ENCODE results near the gene FSTL5.

FSTL5 gene

GRCh38 chr4:161522031-161522430 lies 641.8 kb downstream of the FSTL5 start:
- TF ChIP-seq ESRRG (CRISPR knock-in tag; IDR thresholded peaks at IDR 0.05) (no peak), CREB5 (CRISPR knock-in tag; IDR thresholded peaks at IDR 0.05; ENCODE audit: low read depth) (no peak), PPARA (CRISPR knock-in tag; IDR thresholded peaks at IDR 0.05; ENCODE audit: borderline replicate concordance) (no peak), POU6F1 (CRISPR knock-in tag; IDR thresholded peaks at IDR 0.05; ENCODE audit: borderline replicate concordance, low read depth) (no peak), GLIS3 (CRISPR knock-in tag; IDR thresholded peaks at IDR 0.05) (no peak), ZNF565 (CRISPR knock-in tag; conservative IDR thresholded peaks at IDR 0.05; ENCODE audit: low read depth) (no peak), ISL1 (CRISPR knock-in tag; IDR thresholded peaks at IDR 0.05) (no peak), ARNTL (CRISPR knock-in tag; IDR thresholded peaks at IDR 0.05; ENCODE audit: borderline replicate concordance, low read depth) (no peak), ZC3H10 (CRISPR knock-in tag; IDR thresholded peaks at IDR 0.05) (no peak)
- TF ChIP-seq, protein P1, sequence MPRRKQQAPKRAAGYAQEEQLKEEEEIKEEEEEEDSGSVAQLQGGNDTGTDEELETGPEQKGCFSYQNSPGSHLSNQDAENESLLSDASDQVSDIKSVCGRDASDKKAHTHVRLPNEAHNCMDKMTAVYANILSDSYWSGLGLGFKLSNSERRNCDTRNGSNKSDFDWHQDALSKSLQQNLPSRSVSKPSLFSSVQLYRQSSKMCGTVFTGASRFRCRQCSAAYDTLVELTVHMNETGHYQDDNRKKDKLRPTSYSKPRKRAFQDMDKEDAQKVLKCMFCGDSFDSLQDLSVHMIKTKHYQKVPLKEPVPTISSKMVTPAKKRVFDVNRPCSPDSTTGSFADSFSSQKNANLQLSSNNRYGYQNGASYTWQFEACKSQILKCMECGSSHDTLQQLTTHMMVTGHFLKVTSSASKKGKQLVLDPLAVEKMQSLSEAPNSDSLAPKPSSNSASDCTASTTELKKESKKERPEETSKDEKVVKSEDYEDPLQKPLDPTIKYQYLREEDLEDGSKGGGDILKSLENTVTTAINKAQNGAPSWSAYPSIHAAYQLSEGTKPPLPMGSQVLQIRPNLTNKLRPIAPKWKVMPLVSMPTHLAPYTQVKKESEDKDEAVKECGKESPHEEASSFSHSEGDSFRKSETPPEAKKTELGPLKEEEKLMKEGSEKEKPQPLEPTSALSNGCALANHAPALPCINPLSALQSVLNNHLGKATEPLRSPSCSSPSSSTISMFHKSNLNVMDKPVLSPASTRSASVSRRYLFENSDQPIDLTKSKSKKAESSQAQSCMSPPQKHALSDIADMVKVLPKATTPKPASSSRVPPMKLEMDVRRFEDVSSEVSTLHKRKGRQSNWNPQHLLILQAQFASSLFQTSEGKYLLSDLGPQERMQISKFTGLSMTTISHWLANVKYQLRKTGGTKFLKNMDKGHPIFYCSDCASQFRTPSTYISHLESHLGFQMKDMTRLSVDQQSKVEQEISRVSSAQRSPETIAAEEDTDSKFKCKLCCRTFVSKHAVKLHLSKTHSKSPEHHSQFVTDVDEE (CRISPR knock-in tag; IDR thresholded peaks at IDR 0.05), result no peak
- TF ChIP-seq, protein P2, sequence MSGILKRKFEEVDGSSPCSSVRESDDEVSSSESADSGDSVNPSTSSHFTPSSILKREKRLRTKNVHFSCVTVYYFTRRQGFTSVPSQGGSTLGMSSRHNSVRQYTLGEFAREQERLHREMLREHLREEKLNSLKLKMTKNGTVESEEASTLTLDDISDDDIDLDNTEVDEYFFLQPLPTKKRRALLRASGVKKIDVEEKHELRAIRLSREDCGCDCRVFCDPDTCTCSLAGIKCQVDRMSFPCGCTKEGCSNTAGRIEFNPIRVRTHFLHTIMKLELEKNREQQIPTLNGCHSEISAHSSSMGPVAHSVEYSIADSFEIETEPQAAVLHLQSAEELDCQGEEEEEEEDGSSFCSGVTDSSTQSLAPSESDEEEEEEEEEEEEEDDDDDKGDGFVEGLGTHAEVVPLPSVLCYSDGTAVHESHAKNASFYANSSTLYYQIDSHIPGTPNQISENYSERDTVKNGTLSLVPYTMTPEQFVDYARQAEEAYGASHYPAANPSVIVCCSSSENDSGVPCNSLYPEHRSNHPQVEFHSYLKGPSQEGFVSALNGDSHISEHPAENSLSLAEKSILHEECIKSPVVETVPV (CRISPR knock-in tag; IDR thresholded peaks at IDR 0.05), result no peak
- no peak for ATAC-seq

DNA sequence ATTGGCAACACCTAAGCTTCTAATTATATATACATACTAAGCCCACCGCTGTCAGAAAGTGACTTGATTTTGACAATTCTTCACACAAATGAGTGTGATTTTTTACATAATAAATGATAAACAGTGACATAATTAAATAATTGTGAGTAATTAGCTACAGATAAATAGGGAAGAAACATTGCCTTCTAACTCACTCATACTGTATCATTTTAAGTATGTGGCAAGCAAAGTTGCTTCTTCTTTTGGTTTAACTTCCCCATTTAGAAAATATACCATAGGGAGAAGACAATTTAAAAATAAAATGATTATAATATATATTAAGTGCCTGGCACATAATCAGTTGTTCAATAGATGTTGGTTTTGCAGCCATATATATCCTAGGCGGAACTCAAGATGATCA lies 644.2 kb downstream of the FSTL5 start:
- TF ChIP-seq PATZ1 (CRISPR knock-in tag; IDR thresholded peaks at IDR 0.05; ENCODE audit: borderline replicate concordance), result no peak
- no peak for TF ChIP-seq ARNTL (CRISPR knock-in tag; IDR thresholded peaks at IDR 0.05; ENCODE audit: borderline replicate concordance, low read depth)
- no peak for TF ChIP-seq BACH2 (CRISPR knock-in tag; IDR thresholded peaks at IDR 0.05; ENCODE audit: borderline replicate concordance)
- no peak for ATAC-seq

GRCh38 chr4:161517941-161518340 lies 645.9 kb downstream of the FSTL5 start:
- ATAC-seq, result no peak
- no peak for TF ChIP-seq ZNF8 (CRISPR knock-in tag; IDR thresholded peaks at IDR 0.05)
- no peak for TF ChIP-seq SNAI2 (CRISPR knock-in tag; IDR thresholded peaks at IDR 0.05)
- no peak for TF ChIP-seq CREB5 (CRISPR knock-in tag; IDR thresholded peaks at IDR 0.05; ENCODE audit: low read depth)
- no peak for TF ChIP-seq TCF4 (CRISPR knock-in tag; IDR thresholded peaks at IDR 0.05; ENCODE audit: borderline replicate concordance)
- TF ChIP-seq OSR1 (CRISPR knock-in tag; IDR thresholded peaks at IDR 0.05), result no peak
- TF ChIP-seq ZFP30 (CRISPR knock-in tag; IDR thresholded peaks at IDR 0.05), result no peak
- no peak for TF ChIP-seq ZC3H10 (CRISPR knock-in tag; IDR thresholded peaks at IDR 0.05)
- no peak for TF ChIP-seq GLIS3 (CRISPR knock-in tag; IDR thresholded peaks at IDR 0.05)
- no peak for TF ChIP-seq TOX (CRISPR knock-in tag; IDR thresholded peaks at IDR 0.05; ENCODE audit: borderline replicate concordance)
- no peak for TF ChIP-seq ZNF70 (CRISPR knock-in tag; IDR thresholded peaks at IDR 0.05)

Data from SK-N-SH treated with all-trans-retinoic acid at 6 μM for 48 hours (cell line).